ENCODE data around the gene EHMT1. TPM values are rescaled to one million over a fixed set of nuclear protein-coding genes. Genes with fewer than 3 reads are reported as not detected.

The EHMT1 gene
- total and polyA plus RNA-seq, 2 of the 8 experiments (the other 6 are each of a cell fraction or from before 2014, with no cell fraction given) = 95.7 to 163 TPM

GRCh38 chr9:137618105-137619067 lies at the start of gene EHMT1 (continued):
- TF ChIP-seq E2F6 (IDR thresholded peaks at IDR 0.05) (no peak), SP1 (IDR thresholded peaks at IDR 0.05; ENCODE audit: low read depth, low read length) (no peak), CHD7 (IDR thresholded peaks at IDR 0.05; ENCODE audit: insufficient replicate concordance, low read length) (no peak)

All from H1 (cell line).